HUDEP-2 (cell line): ENCODE measurements around the gene FXR2.
A peak's percentile ranks its signal among the peaks of the same experiment; 100 is the strongest.

Source experiments
- DNase-seq, 76 experiments: peaks; one replicate each; lab custom pipeline; 2025; ENCODE audit not compliant: unreplicated experiment in 76 of 76; lab: John Stamatoyannopoulos, UW

The FXR2 gene

DNA sequence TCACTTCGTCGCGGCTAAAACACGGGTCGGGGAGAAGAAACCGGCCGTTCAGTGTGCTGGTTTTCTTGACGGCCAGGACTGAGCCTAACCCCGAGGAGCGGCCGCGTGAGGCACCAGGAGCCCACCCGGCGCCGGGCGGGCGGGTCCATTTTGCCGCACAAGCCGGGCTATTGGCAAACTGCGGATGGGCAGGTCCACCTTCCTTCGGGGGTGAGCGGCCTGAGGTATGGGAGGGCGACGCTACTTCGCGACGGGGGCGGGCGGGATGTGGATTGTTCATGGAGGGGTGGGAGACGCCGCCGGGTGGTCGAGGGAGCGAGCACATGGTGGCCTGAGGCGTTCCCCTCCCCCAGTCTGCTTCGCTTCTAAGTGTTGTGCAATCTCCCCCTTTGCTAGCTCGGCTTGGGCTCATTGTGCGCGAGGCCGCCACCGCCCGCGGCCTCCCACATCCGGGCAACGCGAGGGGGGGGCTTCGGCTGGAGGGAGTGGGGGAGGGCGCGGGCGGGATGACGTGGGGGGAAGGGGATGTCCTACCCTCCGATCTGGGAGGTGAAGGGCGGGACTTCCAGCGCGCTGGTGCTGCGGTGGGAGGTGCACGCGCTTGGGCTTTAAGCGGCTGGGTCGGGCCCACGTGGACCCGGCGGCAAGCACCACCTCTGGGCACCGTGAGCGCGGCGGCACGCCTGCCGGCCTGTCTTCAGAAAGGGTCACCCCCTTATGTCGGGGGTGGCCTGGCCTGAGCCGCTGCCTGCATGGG is 41.2 kb downstream of the FXR2 start:
- DNase-seq, result peak in 64 of 76 experiments; percentile 28 to 87 (median 74)

DNA sequence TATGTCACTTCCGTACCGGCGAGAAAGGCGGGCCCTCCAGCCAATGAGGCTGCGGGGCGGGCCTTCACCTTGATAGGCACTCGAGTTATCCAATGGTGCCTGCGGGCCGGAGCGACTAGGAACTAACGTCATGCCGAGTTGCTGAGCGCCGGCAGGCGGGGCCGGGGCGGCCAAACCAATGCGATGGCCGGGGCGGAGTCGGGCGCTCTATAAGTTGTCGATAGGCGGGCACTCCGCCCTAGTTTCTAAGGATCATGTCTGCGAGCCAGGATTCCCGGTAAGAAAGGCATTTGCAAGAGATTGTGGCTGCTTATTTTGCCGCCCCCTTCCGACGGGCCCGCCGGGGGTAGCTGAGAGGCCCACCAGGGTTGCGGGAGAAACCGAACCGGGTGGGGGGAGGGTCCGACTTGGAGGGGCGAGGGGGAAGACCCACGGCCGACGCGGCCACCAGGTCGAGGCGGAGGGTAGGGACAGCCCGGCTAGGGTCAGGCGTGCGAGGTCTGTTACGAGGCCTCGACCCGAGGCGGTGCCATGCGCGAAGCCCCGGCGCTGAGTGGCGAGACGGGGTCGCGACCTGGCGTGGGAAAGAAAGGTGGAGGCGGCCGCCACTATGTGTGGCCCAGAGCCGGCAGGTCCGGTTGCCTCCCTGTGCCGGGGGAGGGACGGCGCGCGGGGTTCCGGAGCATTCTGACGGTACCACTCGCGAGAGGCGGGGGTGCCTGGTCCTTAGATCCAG is 41.9 kb downstream of the FXR2 start:
- DNase-seq, result peak; percentile 78 to 100 (median 99)

DNA sequence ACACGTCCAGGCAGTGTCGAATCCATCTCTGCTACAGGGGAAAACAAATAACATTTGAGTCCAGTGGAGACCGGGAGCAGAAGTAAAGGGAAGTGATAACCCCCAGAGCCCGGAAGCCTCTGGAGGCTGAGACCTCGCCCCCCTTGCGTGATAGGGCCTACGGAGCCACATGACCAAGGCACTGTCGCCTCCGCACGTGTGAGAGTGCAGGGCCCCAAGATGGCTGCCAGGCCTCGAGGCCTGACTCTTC is 42.4 kb downstream of the FXR2 start:
- DNase-seq, result no peak

DNA sequence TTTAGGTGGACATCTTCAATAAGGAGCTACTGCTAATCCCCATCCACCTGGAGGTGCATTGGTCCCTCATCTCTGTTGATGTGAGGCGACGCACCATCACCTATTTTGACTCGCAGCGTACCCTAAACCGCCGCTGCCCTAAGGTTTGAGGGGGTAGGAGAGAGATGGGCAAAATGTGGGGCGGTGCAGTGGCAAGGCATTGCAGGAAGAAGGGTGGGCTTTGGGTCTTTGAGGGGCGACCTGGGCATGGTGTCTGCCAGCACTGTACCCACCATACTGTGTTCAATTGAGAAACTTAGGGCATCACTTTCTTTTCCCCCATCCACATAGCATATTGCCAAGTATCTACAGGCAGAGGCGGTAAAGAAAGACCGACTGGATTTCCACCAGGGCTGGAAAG is 44.3 kb downstream of the FXR2 start:
- no peak for DNase-seq

DNA sequence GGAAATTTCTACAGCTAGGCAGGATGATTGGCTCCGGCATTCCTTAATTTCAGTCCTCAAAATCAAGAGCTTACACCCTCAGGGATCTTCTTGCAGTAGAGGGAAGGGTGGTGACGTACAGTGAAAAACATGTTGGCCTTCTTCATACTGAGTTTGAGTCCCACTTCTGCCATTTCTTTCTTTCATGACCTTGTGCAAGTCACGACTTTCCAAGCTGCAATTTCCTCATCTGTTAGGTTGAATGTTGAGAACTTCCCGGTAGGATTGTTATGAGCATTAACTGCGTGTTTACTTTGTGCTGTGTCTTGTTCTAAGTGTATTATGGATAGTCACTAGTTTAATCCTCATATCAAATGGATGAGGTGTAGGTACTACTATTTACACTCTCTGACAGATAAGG is 45.1 kb downstream of the FXR2 start:
- DNase-seq, result no peak

DNA sequence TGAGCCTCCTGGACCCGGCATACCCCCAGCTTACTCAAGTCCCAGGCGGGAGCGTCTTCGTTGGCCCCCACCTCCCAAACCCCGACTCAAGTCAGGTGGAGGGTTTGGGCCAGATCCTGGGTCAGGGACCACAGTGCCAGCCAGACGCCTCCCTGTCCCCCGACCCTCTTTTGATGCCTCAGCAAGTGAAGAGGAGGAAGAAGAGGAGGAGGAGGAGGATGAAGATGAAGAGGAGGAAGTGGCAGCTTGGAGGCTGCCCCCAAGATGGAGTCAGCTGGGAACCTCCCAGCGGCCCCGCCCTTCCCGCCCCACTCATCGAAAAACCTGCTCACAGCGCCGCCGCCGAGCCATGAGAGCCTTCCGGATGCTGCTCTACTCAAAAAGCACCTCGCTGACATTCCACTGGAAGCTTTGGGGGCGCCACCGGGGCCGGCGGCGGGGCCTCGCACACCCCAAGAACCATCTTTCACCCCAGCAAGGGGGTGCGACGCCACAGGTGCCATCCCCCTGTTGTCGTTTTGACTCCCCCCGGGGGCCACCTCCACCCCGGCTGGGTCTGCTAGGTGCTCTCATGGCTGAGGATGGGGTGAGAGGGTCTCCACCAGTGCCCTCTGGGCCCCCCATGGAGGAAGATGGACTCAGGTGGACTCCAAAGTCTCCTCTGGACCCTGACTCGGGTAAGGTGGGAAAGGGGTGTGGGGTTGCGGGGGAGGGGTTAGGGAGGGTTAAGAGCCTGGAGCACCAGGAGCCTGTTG is 51.4 kb downstream of the FXR2 start:
- DNase-seq, result no peak

DNA sequence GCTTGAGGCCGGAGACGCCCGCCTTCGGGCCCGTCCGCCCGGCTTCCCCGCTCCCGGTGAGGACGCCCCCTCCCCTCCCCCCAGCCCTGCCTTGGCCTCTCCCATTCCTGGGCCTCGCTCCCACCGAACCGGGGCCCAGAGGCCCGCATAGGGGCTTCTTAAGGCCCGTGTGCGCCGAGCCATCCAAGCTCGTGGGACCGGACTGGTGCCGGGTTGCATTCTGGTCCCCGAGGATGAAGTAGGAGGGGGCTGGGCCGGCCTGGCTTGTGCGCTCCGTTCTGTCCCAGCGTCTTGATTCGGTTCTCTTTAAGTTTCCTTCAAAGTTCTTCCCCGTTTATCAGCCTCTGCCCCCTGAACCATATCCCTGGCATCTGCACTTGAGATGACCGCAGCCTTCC is 52.5 kb downstream of the FXR2 start:
- peak in 1 of 76 experiments; percentile 18 for DNase-seq

DNA sequence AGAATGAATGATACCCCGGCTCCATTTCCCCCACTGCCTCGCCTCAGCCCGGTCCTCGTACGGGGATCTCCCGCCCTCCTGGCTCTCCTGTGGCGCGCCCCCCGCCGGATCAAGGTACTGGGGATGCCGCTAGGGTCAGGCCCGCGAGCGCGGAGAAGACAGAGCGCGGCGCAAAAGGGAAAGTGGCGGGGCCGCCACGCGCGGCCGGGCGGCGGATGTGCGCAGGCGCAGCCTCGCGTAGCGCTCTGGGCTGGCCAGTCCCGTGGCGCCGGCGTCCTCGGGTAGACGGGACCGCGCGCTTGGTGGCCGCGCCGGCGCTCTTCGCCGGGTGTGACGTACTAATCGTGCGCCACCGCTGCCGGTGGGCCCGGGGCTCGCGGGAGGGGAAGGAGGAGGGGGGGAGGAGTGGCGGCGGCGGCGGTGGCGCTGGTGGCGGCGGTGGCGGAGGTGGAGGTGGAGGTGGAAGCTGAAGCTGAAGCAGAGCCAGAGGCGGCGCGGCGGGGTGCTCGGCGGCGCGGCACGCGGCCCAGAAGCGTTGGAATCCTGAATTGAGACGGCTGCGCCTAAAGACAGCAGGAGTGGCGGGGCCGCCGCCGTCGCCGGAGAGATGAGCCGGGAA is 53.0 kb downstream of the FXR2 start, which contains the start of gene SENP3:
Gene SENP3 (plus strand): TSS at position 331 of the 619 bp plus-strand sequence. CDS start 1,158 bp downstream, outside the sequence.
- DNase-seq, result peak in 65 of 76 experiments; percentile 23 to 91 (median 78)

DNA sequence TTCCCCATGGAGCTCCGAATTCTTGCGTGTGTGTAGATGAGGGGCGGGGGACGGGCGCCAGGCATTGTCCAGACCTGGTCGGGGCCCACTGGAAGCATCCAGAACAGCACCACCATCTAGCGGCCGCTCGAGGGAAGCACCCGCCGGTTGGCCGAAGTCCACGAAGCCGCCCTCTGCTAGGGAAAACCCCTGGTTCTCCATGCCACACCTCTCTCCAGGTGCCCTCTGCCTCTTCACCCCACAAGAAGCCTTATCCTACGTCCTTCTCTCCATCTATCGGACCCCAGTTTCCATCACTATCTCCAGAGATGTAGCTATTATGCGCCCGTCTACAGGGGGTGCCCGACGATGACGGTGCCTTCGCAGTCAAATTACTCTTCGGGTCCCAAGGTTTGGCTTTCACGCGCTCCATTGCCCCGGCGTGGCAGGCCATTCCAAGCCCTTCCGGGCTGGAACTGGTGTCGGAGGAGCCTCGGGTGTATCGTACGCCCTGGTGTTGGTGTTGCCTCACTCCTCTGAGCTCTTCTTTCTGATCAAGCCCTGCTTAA is 53.6 kb downstream of the FXR2 start:
- DNase-seq, result peak in 65 of 76 experiments; percentile 13 to 88 (median 76)

DNA sequence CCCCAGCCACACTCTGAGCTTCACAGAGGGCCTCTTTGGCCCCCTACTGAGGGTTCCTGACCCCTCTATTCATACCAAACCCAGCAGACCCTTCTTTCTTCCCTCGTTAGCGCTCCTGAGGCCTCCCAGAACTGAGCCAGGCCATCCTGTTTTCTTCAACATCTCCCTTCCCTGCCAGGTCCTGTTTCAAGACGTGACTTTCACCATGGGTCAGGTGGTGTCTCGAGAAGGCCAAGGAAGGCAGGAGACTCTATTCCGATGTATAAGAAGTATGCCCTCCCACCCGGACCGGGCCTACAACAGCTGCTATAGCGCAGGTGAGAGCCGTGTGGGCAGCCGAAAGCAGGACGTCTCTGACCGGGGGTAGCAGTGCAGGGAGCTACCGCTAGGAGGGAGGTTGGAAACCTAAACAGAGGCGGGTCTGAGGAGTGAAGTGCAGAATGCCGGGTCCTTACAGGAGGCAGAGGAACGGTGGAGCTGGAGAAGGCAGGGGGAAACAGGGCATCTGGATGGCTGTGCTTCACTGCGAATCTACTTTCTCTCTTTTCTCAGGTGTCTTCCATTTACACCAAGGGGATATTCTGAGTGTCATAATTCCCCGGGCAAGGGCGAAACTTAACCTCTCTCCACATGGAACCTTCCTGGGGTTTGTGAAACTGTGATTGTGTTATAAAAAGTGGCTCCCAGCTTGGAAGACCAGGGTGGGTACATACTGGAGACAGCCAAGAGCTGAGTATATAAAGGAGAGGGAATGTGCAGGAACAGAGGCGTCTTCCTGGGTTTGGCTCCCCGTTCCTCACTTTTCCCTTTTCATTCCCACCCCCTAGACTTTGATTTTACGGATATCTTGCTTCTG is 54.3 kb downstream of the FXR2 start:
- DNase-seq, result peak in 9 of 76 experiments; percentile 4 to 47 (median 17)

DNA sequence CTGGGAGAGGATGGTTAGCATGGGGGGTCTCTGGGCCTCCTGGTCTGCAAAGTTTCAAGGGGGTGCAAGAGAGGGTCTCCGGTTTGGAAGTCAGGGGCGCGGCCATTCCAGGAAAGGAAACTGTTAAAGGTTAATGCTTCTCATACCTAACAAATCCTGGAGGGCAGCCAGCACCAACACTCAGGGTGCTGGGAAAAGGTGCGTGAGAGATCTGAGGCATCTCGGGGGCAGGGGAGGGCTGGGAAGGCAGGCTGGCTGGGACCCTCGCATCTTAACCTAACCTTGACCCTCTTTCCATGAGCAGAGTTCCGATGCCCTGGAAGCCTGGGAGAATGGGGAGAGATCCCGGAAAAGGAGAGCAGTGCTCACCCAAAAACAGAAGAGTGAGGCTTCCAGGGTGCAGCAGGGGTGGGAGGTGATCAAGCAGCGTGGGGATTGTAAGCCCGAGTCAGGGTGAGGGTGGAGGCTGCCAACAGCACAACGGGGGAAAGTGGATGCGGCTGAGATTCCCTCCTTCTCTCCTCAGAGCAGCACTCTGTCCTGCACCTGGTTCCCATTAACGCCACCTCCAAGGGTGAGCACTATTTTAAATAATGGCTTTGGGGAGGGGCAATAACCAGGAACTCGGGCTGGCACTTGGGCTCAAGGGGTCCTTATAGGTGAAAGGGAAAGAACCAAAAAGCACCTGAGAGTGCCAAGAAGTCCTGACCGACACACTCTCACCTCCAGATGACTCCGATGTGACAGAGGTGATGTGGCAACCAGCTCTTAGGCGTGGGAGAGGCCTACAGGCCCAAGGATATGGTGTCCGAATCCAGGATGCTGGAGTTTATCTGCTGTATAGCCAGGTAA is 55.2 kb downstream of the FXR2 start:
- DNase-seq, result no peak

DNA sequence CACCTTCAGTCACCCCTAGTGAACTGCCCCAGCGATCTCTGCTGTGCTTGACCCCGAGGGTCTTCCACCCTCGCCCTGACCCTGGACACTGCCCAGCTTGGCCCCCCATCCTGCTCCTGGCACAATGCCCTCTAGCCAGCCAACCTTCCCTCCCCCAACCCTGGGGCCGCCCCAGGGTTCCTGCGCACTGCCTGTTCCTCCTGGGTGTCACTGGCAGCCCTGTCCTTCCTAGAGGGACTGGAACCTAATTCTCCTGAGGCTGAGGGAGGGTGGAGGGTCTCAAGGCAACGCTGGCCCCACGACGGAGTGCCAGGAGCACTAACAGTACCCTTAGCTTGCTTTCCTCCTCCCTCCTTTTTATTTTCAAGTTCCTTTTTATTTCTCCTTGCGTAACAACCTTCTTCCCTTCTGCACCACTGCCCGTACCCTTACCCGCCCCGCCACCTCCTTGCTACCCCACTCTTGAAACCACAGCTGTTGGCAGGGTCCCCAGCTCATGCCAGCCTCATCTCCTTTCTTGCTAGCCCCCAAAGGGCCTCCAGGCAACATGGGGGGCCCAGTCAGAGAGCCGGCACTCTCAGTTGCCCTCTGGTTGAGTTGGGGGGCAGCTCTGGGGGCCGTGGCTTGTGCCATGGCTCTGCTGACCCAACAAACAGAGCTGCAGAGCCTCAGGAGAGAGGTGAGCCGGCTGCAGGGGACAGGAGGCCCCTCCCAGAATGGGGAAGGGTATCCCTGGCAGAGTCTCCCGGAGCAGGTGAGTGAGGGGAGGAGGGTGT is 56.0 kb downstream of the FXR2 start, which contains the start of gene TNFSF13:
Gene TNFSF13 (plus strand): TSS at position 207 of the 776 bp plus-strand sequence. CDS start 290 bp downstream, at position 497.
- DNase-seq, result peak in 44 of 76 experiments; percentile 15 to 80 (median 42)

DNA sequence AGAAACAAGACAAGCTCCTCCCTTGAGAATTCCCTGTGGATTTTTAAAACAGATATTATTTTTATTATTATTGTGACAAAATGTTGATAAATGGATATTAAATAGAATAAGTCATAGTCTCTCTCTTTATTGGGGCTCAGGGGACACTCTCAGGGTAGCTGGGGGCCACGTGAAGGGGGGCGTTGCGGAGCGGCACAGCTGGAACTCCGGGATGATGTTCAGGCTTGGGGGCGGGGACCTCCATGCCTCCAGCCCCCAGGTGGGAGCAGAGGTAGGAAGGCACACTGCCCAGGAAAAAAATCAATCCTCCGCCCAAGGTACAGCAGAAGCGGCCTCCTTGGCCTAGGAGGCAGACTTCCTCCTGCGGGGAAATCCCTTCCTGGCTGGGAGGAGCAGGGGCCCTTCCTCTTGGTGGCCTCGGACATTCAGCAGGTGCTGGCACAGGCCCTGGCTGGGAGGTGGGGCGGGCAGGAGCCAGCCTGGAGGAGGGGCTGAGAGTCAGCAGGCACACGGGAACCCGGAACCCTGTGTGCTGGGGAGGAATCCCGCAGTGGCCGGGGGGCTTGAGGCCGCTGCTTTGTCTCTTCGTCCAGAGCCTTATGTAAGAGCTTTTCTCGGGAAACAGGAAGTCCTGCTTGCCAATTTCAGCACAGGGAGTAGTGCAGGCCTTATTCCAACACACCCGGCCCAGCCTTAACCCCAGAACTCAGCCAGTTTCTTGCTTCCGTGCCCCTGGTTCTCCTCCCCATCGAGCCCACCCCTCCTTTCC is 56.7 kb downstream of the FXR2 start:
- peak in 64 of 76 experiments; percentile 19 to 80 (median 57) for DNase-seq

DNA sequence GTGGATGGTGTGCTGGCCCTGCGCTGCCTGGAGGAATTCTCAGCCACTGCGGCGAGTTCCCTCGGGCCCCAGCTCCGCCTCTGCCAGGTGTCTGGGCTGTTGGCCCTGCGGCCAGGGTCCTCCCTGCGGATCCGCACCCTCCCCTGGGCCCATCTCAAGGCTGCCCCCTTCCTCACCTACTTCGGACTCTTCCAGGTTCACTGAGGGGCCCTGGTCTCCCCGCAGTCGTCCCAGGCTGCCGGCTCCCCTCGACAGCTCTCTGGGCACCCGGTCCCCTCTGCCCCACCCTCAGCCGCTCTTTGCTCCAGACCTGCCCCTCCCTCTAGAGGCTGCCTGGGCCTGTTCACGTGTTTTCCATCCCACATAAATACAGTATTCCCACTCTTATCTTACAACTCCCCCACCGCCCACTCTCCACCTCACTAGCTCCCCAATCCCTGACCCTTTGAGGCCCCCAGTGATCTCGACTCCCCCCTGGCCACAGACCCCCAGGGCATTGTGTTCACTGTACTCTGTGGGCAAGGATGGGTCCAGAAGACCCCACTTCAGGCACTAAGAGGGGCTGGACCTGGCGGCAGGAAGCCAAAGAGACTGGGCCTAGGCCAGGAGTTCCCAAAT is 57.4 kb downstream of the FXR2 start:
- DNase-seq, result no peak

DNA sequence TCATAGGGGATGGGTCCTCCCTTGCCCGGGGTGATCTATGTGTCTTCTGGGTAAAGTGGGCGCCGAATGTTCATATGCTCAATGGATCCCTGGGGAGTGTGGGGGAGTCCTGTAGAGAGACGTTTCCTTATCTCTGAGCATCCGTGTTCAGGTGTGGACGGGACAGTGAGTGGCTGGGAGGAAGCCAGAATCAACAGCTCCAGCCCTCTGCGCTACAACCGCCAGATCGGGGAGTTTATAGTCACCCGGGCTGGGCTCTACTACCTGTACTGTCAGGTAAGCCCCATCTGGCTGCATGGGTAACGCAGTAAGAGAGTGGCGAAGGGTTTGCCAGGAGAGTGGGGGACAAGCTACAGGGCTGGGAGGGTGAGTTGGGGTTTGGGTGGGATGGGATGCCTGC is 58.1 kb downstream of the FXR2 start:
- no peak for DNase-seq

DNA sequence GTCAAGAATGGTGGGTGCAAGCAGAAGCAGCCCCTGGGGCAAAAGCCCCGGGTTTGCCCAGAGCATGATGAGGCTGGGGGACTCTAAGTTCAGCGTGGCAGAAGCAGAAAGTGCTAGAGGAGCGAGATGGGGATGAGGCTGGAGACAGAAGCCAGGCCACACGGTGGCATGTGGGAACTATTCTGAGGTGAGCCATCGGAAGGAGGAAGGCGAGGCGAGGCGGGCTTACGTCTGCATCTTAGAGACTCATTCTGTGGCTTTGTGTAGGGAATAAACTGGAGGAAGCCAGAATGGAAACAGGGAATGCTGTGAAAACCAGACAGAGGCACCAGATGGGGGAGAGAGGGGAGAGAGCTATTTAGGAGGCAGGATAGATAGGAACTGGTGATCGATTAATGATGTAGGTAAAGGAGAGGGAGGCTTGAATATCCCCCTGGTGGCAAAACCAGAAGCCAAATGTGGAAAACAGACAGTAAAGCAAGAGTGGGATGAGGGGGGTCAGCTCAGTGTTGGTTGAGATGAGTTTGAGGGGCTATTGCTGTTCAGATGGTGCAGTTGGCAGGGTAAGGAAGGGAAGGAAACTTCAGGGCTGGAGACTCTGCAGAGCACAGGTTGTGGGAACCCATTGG is 59.3 kb downstream of the FXR2 start:
- no peak for DNase-seq
